ENCODE data around the gene STARD7.

The STARD7 gene

GRCh38 chr2:96140941-96141623 lies 67.5 kb downstream of the STARD7 start:
- TF ChIP-seq CTCF (IDR thresholded peaks at IDR 0.05; ENCODE audit: low read depth, low read length), result no peak

DNA sequence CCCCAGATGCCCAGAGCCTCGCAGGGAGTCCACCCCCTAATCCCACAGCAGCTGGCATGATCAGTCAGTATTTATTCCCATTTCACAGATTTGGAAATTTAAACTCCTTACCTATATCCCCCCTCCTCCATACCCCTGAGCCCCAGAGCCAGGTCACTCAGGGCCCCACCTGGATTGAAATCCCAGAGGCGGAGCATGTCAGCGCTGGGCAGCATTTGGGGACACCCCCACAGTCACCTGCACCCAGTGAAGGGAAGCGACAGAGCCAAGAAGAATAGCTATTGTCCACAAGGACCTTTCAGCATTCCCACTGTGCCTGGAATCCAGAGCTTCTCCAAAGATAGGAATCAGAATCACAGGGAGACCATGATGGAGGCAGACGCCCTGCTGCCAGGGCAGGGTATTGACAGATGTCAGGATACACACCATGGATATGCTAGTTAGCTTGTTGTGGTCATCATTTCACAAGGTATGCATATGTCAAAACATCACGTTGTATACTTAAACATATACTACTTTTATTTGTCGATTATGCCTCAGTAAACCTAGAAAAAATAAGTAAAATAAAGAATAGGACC lies 69.4 kb downstream of the STARD7 start:
- TF ChIP-seq CTCF (IDR thresholded peaks at IDR 0.05; ENCODE audit: low read depth, low read length), result no peak
- H3K4me3 ChIP-seq (ENCODE audit: low read depth, low read length), result no peak overlapping the region

More at GRCh38 chr2:96140941-96141623, 67.5 kb downstream of the STARD7 start:
- no peak overlapping the region for H3K4me3 ChIP-seq (ENCODE audit: low read depth, low read length)

- TF ChIP-seq CTCF (IDR thresholded peaks at IDR 0.05; ENCODE audit: low read depth, low read length), result peak; percentile 53
- no peak within 1 kb of the TSS for H3K4me3 ChIP-seq (ENCODE audit: low read depth, low read length)
Measured at GRCh38 chr2:96138179-96139145, 70.2 kb downstream of the STARD7 start, which contains the start of gene ASTL. TSS of gene ASTL (minus strand) at chr2:96138502. CDS start at chr2:96138436, 66 bp downstream.

GRCh38 chr2:96137321-96138178 lies 71.1 kb downstream of the STARD7 start:
- H3K4me3 ChIP-seq (ENCODE audit: low read depth, low read length), result no peak overlapping the region
- TF ChIP-seq CTCF (IDR thresholded peaks at IDR 0.05; ENCODE audit: low read depth, low read length), result no peak

DNA sequence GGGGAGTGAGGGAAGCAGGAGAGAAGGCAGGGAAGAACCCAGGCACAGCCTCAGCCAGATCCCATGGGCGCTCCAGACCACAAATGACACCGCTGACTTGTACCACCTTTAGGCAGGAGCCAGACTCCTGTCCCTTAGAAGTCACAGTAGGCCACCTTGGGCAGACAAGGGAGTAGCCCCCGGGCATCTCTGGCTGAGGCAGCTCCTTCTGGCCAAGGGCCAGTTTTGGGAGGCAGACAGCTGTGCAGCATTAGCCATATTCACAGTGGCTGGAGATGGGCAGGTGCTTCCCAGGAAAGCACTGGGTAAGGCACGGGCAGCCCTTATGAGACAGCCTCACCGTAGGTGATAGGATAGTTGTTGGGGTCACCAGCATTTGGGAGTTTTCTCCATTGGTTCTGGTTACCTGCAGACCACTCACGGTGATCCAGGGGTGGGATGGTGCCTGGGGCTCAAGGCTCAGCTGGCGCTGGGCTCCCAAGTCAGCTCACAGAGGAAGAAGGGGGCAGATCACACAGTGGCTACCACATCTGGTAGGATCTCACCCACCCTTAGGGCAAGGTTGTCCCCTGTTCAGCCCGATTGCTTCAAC lies 72.4 kb downstream of the STARD7 start:
- TF ChIP-seq CTCF (IDR thresholded peaks at IDR 0.05; ENCODE audit: low read depth, low read length), result no peak
- no peak overlapping the region for H3K4me3 ChIP-seq (ENCODE audit: low read depth, low read length)

DNA sequence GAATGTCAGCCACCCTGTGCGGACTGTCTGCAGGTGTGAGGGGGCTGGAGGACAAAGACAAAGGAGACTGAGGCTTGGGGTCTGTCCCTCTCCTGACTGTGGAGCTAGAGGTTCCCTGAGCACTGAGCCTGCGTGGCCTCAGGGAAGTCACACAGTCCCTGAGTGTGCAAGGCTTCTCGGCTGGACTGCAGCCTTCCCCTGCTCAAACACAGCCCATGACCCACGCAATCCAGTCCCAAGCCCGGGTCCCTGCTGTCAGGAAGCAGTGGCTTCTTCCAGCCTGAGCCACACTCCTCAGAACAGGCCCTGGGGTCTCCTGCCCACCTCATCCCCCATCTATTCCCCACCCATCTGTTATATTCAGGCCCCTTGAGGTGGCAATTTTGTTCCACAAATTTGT lies 73.0 kb downstream of the STARD7 start:
- no peak for TF ChIP-seq CTCF (IDR thresholded peaks at IDR 0.05; ENCODE audit: low read depth, low read length)
- H3K4me3 ChIP-seq (ENCODE audit: low read depth, low read length), result no peak overlapping the region
